Activated effector memory CD4-positive, alpha-beta T cell treated with Interleukin-2 at 50 U/mL for 16 hours (primary cell): Measurements from ENCODE around the gene GPAM.
"Not testable (repeated sequence)": the region's sequence is repeated elsewhere in the genome, so short reads cannot be mapped to it uniquely, and the experiment has no call there.

Experiments used
- DNase-seq: peaks from one replicate; pipeline ENCODE4 v3.0.0-alpha.2; 2020

GPAM gene

GRCh38 chr10:112126172-112126571, 57.4 kb downstream of the GPAM start:
- DNase-seq = no peak

GRCh38 chr10:112124866-112125265, 58.7 kb downstream of the GPAM start:
- DNase-seq = no peak

- DNase-seq = no peak
Observed at GRCh38 chr10:112122827-112123226, 60.7 kb downstream of the GPAM start.

- no peak for DNase-seq
Observed at GRCh38 chr10:112120491-112120890, 63.1 kb downstream of the GPAM start.

GRCh38 chr10:112115781-112116385, 67.7 kb downstream of the GPAM start:
- DNase-seq = no peak

GRCh38 chr10:112109779-112110178, 73.8 kb downstream of the GPAM start:
- not testable (repeated sequence) for DNase-seq
